ENCODE results near the gene SOS2.
"Not testable (repeated sequence)": the region's sequence is repeated elsewhere in the genome, so short reads cannot be mapped to it uniquely, and the experiment has no call there.

Gene SOS2

GRCh38 chr14:50083467-50084337 lies 147.7 kb downstream of the SOS2 start:
- DNase-seq, result no peak

GRCh38 chr14:50082784-50083466 lies 148.5 kb downstream of the SOS2 start:
- no peak for DNase-seq

GRCh38 chr14:50082308-50082742 lies 149.1 kb downstream of the SOS2 start:
- no peak for DNase-seq

GRCh38 chr14:50079103-50079502 lies 152.3 kb downstream of the SOS2 start:
- DNase-seq, result not testable (repeated sequence)

GRCh38 chr14:50073663-50074062 lies 157.7 kb downstream of the SOS2 start:
- not testable (repeated sequence) for DNase-seq

- no peak for DNase-seq
These were observed 159.0 kb downstream of the SOS2 start for GRCh38 chr14:50072395-50072794.

GRCh38 chr14:50070840-50071548 lies 160.4 kb downstream of the SOS2 start:
- no peak for DNase-seq

- DNase-seq, result no peak
These were observed 161.1 kb downstream of the SOS2 start for GRCh38 chr14:50070230-50070629.

- no peak for DNase-seq
These were observed 162.1 kb downstream of the SOS2 start for GRCh38 chr14:50069325-50069724.

GRCh38 chr14:50068496-50068895 lies 162.9 kb downstream of the SOS2 start:
- no peak for DNase-seq

- no peak for DNase-seq
These were observed 163.5 kb downstream of the SOS2 start for GRCh38 chr14:50067723-50068495.
